ENCODE measurements around the gene CHRNE.

Gene CHRNE

GRCh38 chr17:4903051-4903818 is at the start of gene CHRNE:
CHRNE (minus strand) TSS chr17:4903098; CDS start chr17:4903063, 35 bp downstream.
- DNase-seq (ENCODE audit: low read depth in 2 of 2): peak in 1 of 2 donors; percentile 59

- DNase-seq (ENCODE audit: low read depth in 2 of 2): no peak
Measured at GRCh38 chr17:4951486-4951885, 48.6 kb upstream of the CHRNE start.

DNA sequence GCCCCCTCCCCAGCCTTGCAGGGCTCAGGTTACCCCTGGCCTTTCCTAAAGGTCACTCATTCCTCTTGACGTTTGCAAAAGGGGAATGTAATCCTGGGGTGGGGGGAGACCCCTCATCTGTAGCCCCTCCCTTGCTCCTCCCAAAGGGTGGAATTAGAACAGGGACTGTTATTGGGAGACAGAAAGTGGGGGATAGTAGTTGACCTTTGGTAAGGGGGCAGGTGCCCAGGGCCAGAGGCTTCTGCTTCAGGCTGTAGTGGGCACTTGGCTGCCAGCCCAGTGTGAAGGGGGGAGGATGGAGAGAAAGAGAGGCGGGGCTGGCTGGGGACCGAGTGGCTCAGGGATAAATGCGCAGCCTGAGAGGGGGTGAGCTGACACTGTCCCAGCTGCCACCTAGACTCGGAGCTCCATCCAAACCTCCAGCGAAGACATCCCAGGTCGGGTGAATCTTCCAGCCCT is 47.9 kb upstream of the CHRNE start, which contains the start of gene ENO3:
ENO3 (plus strand) TSS at position 374 of the 459 bp plus-strand sequence. CDS start 711 bp downstream, outside the sequence.
- DNase-seq (ENCODE audit: low read depth in 2 of 2): no peak

DNA sequence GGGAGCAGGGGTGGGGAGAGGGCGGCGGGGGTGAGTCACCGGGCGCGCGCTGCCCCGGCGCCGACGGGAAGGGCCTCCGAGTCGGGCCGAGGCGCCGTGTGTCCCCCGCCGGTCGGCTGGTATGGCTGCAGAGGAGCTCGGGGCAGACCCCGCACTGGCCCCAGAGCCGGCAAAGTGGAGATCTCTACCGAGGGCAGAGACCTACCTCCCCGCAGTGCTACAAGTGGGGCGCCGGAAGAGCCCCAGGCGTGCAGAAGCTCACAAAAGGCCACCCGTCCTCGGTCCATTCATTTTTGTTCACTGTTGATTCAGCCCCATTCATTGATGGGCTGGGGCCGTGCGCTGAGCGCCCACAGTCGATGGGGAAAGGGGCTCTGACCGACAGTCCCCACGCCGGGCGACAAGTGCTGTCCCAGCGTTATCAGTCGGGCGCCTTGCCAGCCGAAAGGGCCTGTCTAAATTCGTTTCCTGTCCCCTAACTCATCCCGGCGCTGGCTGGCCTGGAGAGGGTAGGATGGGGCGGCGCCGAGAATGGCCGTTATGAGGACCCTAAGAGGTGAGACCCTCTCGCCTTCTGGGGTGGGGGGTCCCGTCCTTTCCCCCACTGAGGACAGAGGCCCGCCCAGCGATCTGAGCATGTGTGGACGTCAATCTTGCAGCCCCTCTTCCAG is 47.3 kb upstream of the CHRNE start:
- no peak for DNase-seq (ENCODE audit: low read depth in 2 of 2)

GRCh38 chr17:4949321-4950074 is 46.6 kb upstream of the CHRNE start:
- DNase-seq (ENCODE audit: low read depth in 2 of 2): no peak

- DNase-seq (ENCODE audit: low read depth in 2 of 2): no peak
Measured at GRCh38 chr17:4948931-4949320, 46.0 kb upstream of the CHRNE start.

GRCh38 chr17:4948166-4948930 is 45.5 kb upstream of the CHRNE start, which contains the start of gene PFN1:
PFN1 (minus strand) TSS chr17:4948530; CDS start chr17:4948394, 136 bp downstream.
- peak; percentile 77 to 81 for DNase-seq (ENCODE audit: low read depth in 2 of 2)

GRCh38 chr17:4947411-4948165 is 44.7 kb upstream of the CHRNE start:
- DNase-seq (ENCODE audit: low read depth in 2 of 2): no peak

- no peak for DNase-seq (ENCODE audit: low read depth in 2 of 2)
Measured at GRCh38 chr17:4947010-4947410, 44.1 kb upstream of the CHRNE start.

DNA sequence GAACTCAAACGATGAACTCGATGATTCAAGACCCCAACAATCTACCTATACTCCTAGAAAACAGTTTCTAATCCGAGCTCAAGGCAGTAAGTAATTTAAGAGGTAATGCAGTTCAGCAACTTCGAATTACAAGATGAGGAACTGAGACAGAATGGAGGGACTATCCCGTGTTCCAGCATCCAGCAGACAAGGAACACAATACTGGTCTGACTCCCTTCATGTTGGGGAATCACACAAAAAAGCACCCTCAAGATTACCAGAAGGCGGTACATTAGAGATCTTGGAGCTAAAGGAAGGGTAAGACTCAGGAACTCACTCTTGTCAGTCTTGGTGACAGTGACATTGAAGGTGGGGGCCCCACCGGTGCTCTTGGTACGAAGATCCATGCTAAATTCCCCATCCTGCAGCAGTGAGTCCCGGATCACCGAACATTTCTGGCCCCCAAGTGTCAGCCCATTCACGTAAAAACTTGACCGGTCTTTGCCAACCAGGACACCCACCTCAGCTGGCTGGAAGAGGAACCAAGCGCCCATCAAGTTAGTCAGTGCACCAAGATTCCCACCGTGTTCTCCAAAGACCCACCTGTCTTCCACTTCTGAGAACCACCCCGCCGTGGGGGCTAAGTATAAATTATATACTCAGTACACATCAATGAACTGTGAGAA is 43.5 kb upstream of the CHRNE start:
- no peak for DNase-seq (ENCODE audit: low read depth in 2 of 2)

DNA sequence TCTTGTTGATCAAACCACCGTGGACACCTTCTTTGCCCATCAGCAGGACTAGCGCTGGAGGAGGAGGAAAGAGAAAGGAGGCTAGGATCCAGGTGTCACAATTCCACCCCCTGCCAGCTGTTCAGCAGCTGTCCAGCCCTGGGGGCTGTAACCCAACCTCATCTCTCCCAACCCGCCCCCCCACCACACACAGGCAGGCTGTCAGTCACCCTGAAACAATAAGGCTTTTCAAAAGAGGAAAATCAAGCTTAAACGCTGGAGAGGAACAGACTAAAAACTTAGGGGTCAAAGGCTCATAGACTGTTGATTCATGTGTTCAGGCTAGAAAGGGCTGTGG is 43.0 kb upstream of the CHRNE start:
- no peak for DNase-seq (ENCODE audit: low read depth in 2 of 2)

GRCh38 chr17:4945176-4945943 is 42.5 kb upstream of the CHRNE start:
- peak in 1 of 2 donors; percentile 62 for DNase-seq (ENCODE audit: low read depth in 2 of 2)

DNA sequence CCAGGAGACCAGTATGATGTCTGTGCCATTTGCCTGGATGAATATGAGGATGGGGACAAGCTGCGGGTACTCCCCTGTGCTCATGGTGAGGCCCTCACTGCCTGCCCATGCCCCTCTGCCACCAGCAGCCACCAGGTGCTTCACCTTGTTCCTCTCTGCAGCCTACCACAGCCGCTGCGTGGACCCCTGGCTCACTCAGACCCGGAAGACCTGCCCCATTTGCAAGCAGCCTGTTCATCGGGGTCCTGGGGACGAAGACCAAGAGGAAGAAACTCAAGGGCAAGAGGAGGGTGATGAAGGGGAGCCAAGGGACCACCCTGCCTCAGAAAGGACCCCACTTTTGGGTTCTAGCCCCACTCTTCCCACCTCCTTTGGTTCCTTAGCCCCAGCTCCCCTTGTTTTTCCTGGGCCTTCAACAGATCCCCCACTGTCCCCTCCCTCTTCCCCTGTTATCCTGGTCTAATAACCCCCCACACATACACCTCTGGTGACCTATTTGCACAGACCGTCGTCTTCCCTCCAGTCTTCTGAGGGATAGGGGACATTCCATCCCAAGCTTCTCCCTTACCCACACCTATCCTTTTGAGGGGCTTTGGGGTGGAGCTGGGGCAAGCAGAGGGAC is 41.8 kb upstream of the CHRNE start:
- DNase-seq (ENCODE audit: low read depth in 2 of 2): no peak

DNA sequence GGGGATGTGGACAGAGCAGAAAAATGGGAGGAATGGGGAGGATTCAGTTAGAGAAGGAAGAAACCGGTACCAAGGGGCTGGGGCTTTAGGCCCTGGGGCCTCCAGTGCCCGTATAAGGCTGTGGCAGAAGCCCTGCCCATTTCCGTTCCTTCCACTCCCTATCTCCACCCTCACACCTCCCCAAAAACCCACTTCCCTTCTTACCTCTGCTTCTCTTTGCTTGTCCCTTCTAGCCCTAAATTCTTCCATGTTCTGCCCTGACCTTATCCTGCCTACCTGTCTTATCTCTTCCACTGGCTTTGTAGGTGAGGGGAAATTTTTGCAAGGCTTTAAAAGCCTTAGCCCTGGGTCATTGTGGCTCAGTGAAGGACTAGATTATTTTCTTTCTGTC is 41.3 kb upstream of the CHRNE start:
- no peak for DNase-seq (ENCODE audit: low read depth in 2 of 2)

- no peak for DNase-seq (ENCODE audit: low read depth in 2 of 2)
Measured at GRCh38 chr17:4942760-4943508, 40.0 kb upstream of the CHRNE start.

DNA sequence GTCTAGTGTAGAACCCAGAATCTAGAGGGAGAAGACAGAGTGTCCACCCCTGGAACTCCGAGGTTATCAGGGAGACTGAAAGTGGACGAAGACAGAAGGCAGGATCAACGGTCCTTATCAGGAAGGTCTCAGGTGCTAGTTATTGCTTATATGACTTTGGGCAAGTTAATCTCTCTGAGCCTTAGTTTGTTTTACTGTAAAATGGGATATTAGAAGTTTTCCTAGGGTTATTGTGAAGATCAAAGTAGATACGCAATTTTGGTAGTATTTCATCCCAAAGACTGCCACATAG is 38.4 kb upstream of the CHRNE start:
- no peak for DNase-seq (ENCODE audit: low read depth in 2 of 2)

GRCh38 chr17:4940555-4941318 is 37.8 kb upstream of the CHRNE start:
- no peak for DNase-seq (ENCODE audit: low read depth in 2 of 2)
